IMR-90 (cell line): ENCODE measurements around the gene FBRSL1. TPM values are rescaled to one million over a fixed set of nuclear protein-coding genes. Genes with fewer than 3 reads are reported as not detected.

ENCODE experiments used
- ATAC-seq: fragments of 200-7000 bp; cut with Tn5 transposase; 2 replicates; pipeline ENCODE4 v1.9.1; 2020; ENCODE audit warnings: low read depth, mild to moderate bottlenecking, moderate library complexity
- BruUV-seq: library from RNA; stranded (reverse); fragments of 400-500 nt; replicated peaks from 2 replicates; lab custom pipeline; 2021; lab: Mats Ljungman, UMichigan
- CTCF ChIA-PET: fragments of 300-600 bp; formaldehyde crosslinking; extraction: SDS; loops from one replicate; lab custom pipeline; 2021; ENCODE audit warnings: antibody characterized with exemption; lab: Yijun Ruan, JAX
- POLR2A ChIA-PET: fragments of 300-600 bp; sonication (Branson Sonifier 250); formaldehyde crosslinking; loops from one replicate; lab custom pipeline; 2022; ENCODE audit warnings: antibody characterized with exemption; ENCODE audit not compliant: unreplicated experiment; lab: Charles Lee
- DNase-seq: peaks from one replicate; pipeline ENCODE4 v3.0.0; 2013
- H2AFZ ChIP-seq: replicated peaks from 2 replicates; pipeline ENCODE3; 2013; ENCODE audit warnings: low read length, mild to moderate bottlenecking; ENCODE audit not compliant: poor library complexity
- H2AK5ac ChIP-seq: 2 replicates; pipeline ENCODE4 v1.6.1; 2013; ENCODE audit warnings: low read depth, low read length, inconsistent platforms
- H2AK9ac ChIP-seq: replicated peaks from 2 replicates; pipeline ENCODE3; 2013; ENCODE audit warnings: mild to moderate bottlenecking, low read depth, low read length, moderate library complexity; ENCODE audit not compliant: poor library complexity
- H2BK120ac ChIP-seq: 2 replicates; pipeline ENCODE4 v1.6.1; 2013; ENCODE audit warnings: low read depth, low read length, inconsistent platforms
- H2BK15ac ChIP-seq: 3 replicates; pipeline ENCODE4 v1.6.1; 2013; ENCODE audit warnings: low read depth, low read length, inconsistent platforms
- H2BK20ac ChIP-seq: 2 replicates; pipeline ENCODE4 v1.6.1; 2013; ENCODE audit warnings: low read depth, mild to moderate bottlenecking, inconsistent platforms, low read length, moderate library complexity
- H2BK5ac ChIP-seq: 2 replicates; pipeline ENCODE4 v1.6.1; 2013; ENCODE audit warnings: mild to moderate bottlenecking, low read depth, low read length, inconsistent platforms; ENCODE audit not compliant: poor library complexity, severe bottlenecking
- H3K14ac ChIP-seq: replicated peaks from 2 replicates; pipeline ENCODE4 v1.6.1; 2013; ENCODE audit warnings: low read depth, low read length, inconsistent platforms
- H3K18ac ChIP-seq: 2 replicates; pipeline ENCODE4 v1.6.1; 2013; ENCODE audit warnings: low read depth, low read length, control low read depth
- H3K23ac ChIP-seq: 2 replicates; pipeline ENCODE4 v1.6.1; 2013; ENCODE audit warnings: low read depth, low read length, inconsistent platforms
- H3K27ac ChIP-seq: 2 replicates; pipeline ENCODE4 v1.5.1; 2013; ENCODE audit warnings: mild to moderate bottlenecking, control low read depth, low read length; ENCODE audit not compliant: insufficient read depth
- H3K27me3 ChIP-seq: 2 replicates; pipeline ENCODE4 v1.6.1; 2013; ENCODE audit warnings: low read length; ENCODE audit not compliant: control insufficient read depth, insufficient read depth
- H3K36me3 ChIP-seq: 2 replicates; pipeline ENCODE4 v1.6.1; 2013; ENCODE audit warnings: low read length, mixed read lengths; ENCODE audit not compliant: control insufficient read depth, insufficient read depth
- H3K4ac ChIP-seq: 2 replicates; pipeline ENCODE4 v1.6.1; 2013; ENCODE audit warnings: low read depth, low read length, inconsistent platforms
- H3K4me1 ChIP-seq: 2 replicates; pipeline ENCODE4 v1.6.1; 2013; ENCODE audit warnings: low read length, mixed read lengths; ENCODE audit not compliant: control insufficient read depth, insufficient read depth
- H3K4me2 ChIP-seq: 2 replicates; pipeline ENCODE4 v1.6.1; 2013; ENCODE audit warnings: low read depth, mild to moderate bottlenecking, control low read depth, low read length, moderate library complexity
- H3K4me3 ChIP-seq: 2 replicates; pipeline ENCODE4 v1.5.1; 2013; ENCODE audit warnings: low read depth, mild to moderate bottlenecking, control low read depth, low read length, moderate library complexity; ENCODE audit not compliant: insufficient read depth
- H3K56ac ChIP-seq: 2 replicates; pipeline ENCODE4 v1.6.1; 2013; ENCODE audit warnings: low read length, inconsistent platforms; ENCODE audit not compliant: insufficient read depth; ENCODE audit errors: extremely low read depth
- H3K79me1 ChIP-seq, 2 experiments: 2 replicates each; pipeline ENCODE4 v1.6.1; 2013; ENCODE audit warnings: low read length in 2 of 2, inconsistent platforms in 1 of 2, low read depth in 1 of 2
- H3K9ac ChIP-seq: 2 replicates; pipeline ENCODE4 v1.6.1; 2013; ENCODE audit warnings: low read depth, low read length, control low read depth
- H3K9me1 ChIP-seq: 2 replicates; pipeline ENCODE4 v1.6.1; 2013; ENCODE audit warnings: low read length, inconsistent platforms; ENCODE audit not compliant: insufficient read depth
- H3K9me3 ChIP-seq: 2 replicates; pipeline ENCODE4 v1.6.1; 2013; ENCODE audit warnings: low read length; ENCODE audit not compliant: control insufficient read depth, insufficient read depth
- H4K20me1 ChIP-seq: 2 replicates; pipeline ENCODE4 v1.6.1; 2013; ENCODE audit warnings: low read length, inconsistent platforms; ENCODE audit not compliant: insufficient read depth
- H4K5ac ChIP-seq: 2 replicates; pipeline ENCODE4 v1.6.1; 2013; ENCODE audit warnings: mild to moderate bottlenecking, low read depth, low read length, control low read depth
- H4K8ac ChIP-seq, 2 experiments: 2 replicates each; pipeline ENCODE4 v1.6.1; 2013; ENCODE audit warnings: low read depth in 2 of 2, low read length in 2 of 2, control low read depth in 1 of 2, inconsistent platforms in 1 of 2
- H4K91ac ChIP-seq: 2 replicates; pipeline ENCODE4 v1.6.1; 2013; ENCODE audit warnings: low read depth, low read length, inconsistent platforms; ENCODE audit not compliant: insufficient read depth
- BHLHE40 ChIP-seq: fragments of 150-350 bp; IDR thresholded peaks from 2 replicates; pipeline ENCODE4 v1.6.1; 2016; ENCODE audit warnings: mild to moderate bottlenecking, low read depth, low read length
- CEBPB ChIP-seq: IDR thresholded peaks from 2 replicates; pipeline ENCODE4 v1.6.1; 2012; ENCODE audit warnings: low read depth, low read length, improper control_type of control experiment
- CHD1 ChIP-seq: IDR thresholded peaks from 2 replicates; pipeline ENCODE4 v1.6.1; 2012; ENCODE audit warnings: low read depth, low read length, improper control_type of control experiment
- CTCF ChIP-seq: conservative IDR thresholded peaks from 2 replicates; pipeline ENCODE4 v1.5.1; 2012; ENCODE audit warnings: mild to moderate bottlenecking, low read depth, low read length, improper control_type of control experiment
- ELK1 ChIP-seq: fragments of 150-350 bp; IDR thresholded peaks from 2 replicates; pipeline ENCODE4 v1.6.1; 2016; ENCODE audit warnings: low read depth, mild to moderate bottlenecking, low read length, moderate library complexity, borderline replicate concordance
- FOS ChIP-seq: fragments of 150-350 bp; IDR thresholded peaks from 2 replicates; pipeline ENCODE4 v1.6.1; 2016; ENCODE audit warnings: low read depth, low read length
- MAFK ChIP-seq: IDR thresholded peaks from 2 replicates; pipeline ENCODE4 v1.6.1; 2012; ENCODE audit warnings: low read depth, low read length, improper control_type of control experiment
- MAZ ChIP-seq: IDR thresholded peaks from 2 replicates; pipeline ENCODE4 v1.6.1; 2012; ENCODE audit warnings: low read depth, mild to moderate bottlenecking, low read length, improper control_type of control experiment, moderate library complexity, borderline replicate concordance
- MXI1 ChIP-seq: IDR thresholded peaks from 2 replicates; pipeline ENCODE4 v1.6.1; 2012; ENCODE audit warnings: low read depth, mild to moderate bottlenecking, low read length, moderate library complexity, borderline replicate concordance
- NFE2L2 ChIP-seq: fragments of 150-350 bp; IDR thresholded peaks from 2 replicates; pipeline ENCODE4 v1.6.1; 2016; ENCODE audit warnings: low read depth, mild to moderate bottlenecking, low read length
- POLR2A ChIP-seq: IDR thresholded peaks from 2 replicates; pipeline ENCODE4 v1.6.1; 2012; ENCODE audit warnings: mild to moderate bottlenecking, low read depth, low read length
- RAD21 ChIP-seq: IDR thresholded peaks from 2 replicates; pipeline ENCODE4 v1.6.1; 2012; ENCODE audit warnings: low read length, improper control_type of control experiment
- RCOR1 ChIP-seq: IDR thresholded peaks from 2 replicates; pipeline ENCODE4 v1.6.1; 2012; ENCODE audit warnings: mild to moderate bottlenecking, low read length, improper control_type of control experiment; ENCODE audit not compliant: insufficient replicate concordance
- RFX5 ChIP-seq: IDR thresholded peaks from 2 replicates; pipeline ENCODE4 v1.8.0; 2012; ENCODE audit warnings: low read depth, mild to moderate bottlenecking, low read length, moderate library complexity
- SMC3 ChIP-seq: fragments of 150-350 bp; IDR thresholded peaks from 2 replicates; pipeline ENCODE4 v1.6.1; 2016; ENCODE audit warnings: low read depth, mild to moderate bottlenecking, antibody characterized with exemption, low read length, moderate library complexity
- USF2 ChIP-seq: fragments of 150-350 bp; IDR thresholded peaks from 2 replicates; pipeline ENCODE4 v1.6.1; 2017; ENCODE audit warnings: mild to moderate bottlenecking, antibody characterized with exemption, low read length, low read depth
- WGBS, 2 experiments: methylation state at CpG; one replicate each; pipeline versions ENCODE4 v1.1.5 to v1.1.7; 2013; ENCODE audit warnings: missing lambda C conversion rate in 2 of 2; ENCODE audit not compliant: insufficient read length in 1 of 2; ENCODE audit errors: extremely low coverage in 2 of 2; 5-methylcytosine and 5-hydroxymethylcytosine counted together
- dilution Hi-C: fragments of 300-500 bp; cut with HindIII; formaldehyde crosslinking; loops from one replicate; pipeline ENCODE4 v1.14.3; 2018; ENCODE audit warnings: low sequenced_read_pairs; ENCODE audit not compliant: unreplicated experiment
- in situ Hi-C: fragments of 300-500 bp; cut with MboI; formaldehyde crosslinking; loops from 3 replicates; pipeline ENCODE4 v1.14.3; 2019; ENCODE audit warnings: low sequenced_read_pairs, inconsistent platforms, mixed read lengths
- intact Hi-C: fragments of 100-400 bp; cut with micrococcal nuclease; formaldehyde crosslinking; loops from 2 replicates; pipeline ENCODE4 v1.10.0; 2022
- polyA plus RNA-seq, 3 experiments: library from polyadenylated mRNA; depleted of rRNA; stranded (reverse); fragments of >200 nt; gene quantifications; 2 replicates each; pipeline ENCODE4 v1.2.3, GENCODE V29; 2012; ENCODE audit warnings: low replicate concordance in 1 of 3
- total RNA-seq: library from RNA; depleted of rRNA; stranded (reverse); fragments of >200 nt; gene quantifications from 2 replicates; pipeline ENCODE4 v1.2.3, GENCODE V29; 2012

FBRSL1 gene
- total and polyA plus RNA-seq, 2 of the 4 experiments (the other 2 are of a cell fraction): 0.36 to 10.8 TPM

- no peak overlapping the region for H4K5ac ChIP-seq
- no peak overlapping the region for H3K18ac ChIP-seq
- WGBS, 2 experiments: 77% methylated on average over 7 of the region's 15 CpGs; no CpG with 5 or more reads in 1 of the 2 experiments
- peaks cover 13 to 24% of the 10 kb centered on the region in 2 experiments; a peak in 3 of 4 replicates for H3K79me1 ChIP-seq
- no peak overlapping the region for H3K14ac ChIP-seq
- 0 out of 2 replicates have a peak, but pooled peaks cover 3% of the 10 kb centered on the region for H3K9me1 ChIP-seq
- no peak overlapping the region for H3K56ac ChIP-seq
- H3K9ac ChIP-seq: no peak overlapping the region
- H2AK5ac ChIP-seq: no peak overlapping the region
- H2BK15ac ChIP-seq: no peak overlapping the region
- intact Hi-C loops (no loop called here), in situ Hi-C loops (no loop called here), dilution Hi-C loops (no loop called here)
- H4K91ac ChIP-seq: no peak overlapping the region
- no peak overlapping the region for H2BK120ac ChIP-seq
- H3K27ac ChIP-seq: no peak overlapping the region
- no peak overlapping the region for H2BK5ac ChIP-seq
- no peaks in the 10 kb centered on the region for H3K4me1 ChIP-seq
- DNase-seq (no peak), ATAC-seq (no peak)
- H3K23ac ChIP-seq: no peak overlapping the region
- H3K36me3 ChIP-seq: peaks cover 12% of the 10 kb centered on the region
- TF ChIP-seq FOS (no peak), CEBPB (no peak), SMC3 (no peak), ELK1 (no peak), BHLHE40 (no peak), USF2 (no peak), RCOR1 (no peak), MAZ (no peak), POLR2A (no peak), NFE2L2 (no peak), RAD21 (no peak), MAFK (no peak), CTCF (no peak), RFX5 (no peak), CHD1 (no peak), MXI1 (no peak)
- H4K20me1 ChIP-seq: peaks cover 47% of the 10 kb centered on the region
- ChIA-PET POLR2A (no interaction called here), CTCF (no interaction called here)
- no peak overlapping the region for H2BK20ac ChIP-seq
- no peak overlapping the region for H2AFZ ChIP-seq
- no peaks in the 10 kb centered on the region for H3K27me3 ChIP-seq
- BruUV-seq: no TSS peak
- H4K8ac ChIP-seq: no peak overlapping the region
- H3K4me3 ChIP-seq: no peak overlapping the region
- H2AK9ac ChIP-seq: no peak overlapping the region
- H3K4me2 ChIP-seq: no peak overlapping the region
- H3K9me3 ChIP-seq: no peaks in the 10 kb centered on the region; the same call in 1 of the 2 replicates
- no peak overlapping the region for H3K4ac ChIP-seq
Observed at GRCh38 chr12:132521200-132521580, 31.2 kb downstream of the FBRSL1 start.
